HS-5 (cell line): ENCODE data around the gene HOMER2.

Experiments used
- DNase-seq: peaks from one replicate; pipeline ENCODE4 v3.0.0-alpha.2; 2012; ENCODE audit warnings: low read depth

The HOMER2 gene

GRCh38 chr15:82856397-82857170 lies 95.9 kb downstream of the HOMER2 start:
- no peak for DNase-seq

DNA sequence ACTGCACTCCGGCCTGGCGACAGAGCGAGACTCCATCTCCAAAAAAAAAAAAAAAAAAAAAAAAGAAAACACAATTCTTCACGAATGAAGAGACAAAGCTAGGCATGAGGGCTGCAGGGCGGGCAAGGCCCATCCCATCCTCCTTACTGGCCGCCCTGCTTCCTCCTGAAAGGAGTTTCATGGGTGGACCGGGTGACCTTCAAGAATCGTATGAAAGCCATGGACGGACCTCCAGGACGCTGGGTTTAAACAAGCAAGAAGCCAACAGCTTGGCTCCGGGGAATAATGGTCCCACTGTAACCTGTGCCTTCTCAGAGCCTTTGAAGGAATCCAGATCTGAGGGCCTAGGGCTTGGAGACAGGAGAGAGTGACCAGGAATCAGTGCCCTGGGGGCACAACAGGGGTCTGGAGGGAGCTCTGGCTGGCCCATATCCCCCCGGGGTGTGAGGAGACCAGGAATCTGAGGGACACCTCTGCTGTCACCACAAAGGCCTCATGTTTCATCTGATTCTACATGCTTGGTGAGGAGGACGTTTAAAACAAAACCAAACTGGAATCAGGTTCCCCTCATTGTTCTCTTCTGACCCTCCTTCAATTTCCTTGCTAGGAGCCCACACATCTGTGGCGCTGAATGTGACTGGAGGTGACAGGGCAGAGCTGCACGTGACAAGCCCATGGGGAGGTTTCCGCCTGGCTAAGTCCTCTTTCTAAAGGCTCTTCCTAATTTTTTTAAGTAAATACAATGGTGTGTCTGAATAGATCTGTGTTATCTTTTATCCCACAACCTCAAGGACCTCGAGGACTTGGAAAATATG lies 97.0 kb downstream of the HOMER2 start:
- no peak for DNase-seq

DNA sequence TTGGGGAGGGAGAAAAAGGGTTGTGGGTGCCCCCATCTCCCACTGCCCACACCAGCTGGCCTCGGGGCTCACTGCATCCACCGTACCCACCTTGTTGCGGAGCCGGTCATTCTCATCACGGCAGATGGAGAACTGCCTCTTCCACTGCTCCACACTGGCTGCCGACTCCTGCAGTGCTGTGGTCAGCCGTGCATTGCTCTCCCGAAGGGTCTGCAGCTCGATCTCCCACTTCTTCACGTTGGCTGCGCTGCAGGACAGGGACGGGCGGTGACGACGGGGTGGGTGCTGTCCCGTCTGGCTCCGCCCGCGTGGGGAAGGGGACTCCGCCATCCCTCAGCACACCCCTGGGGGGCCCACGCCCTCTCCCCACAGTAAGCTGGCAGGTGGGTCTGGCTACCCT lies 98.0 kb downstream of the HOMER2 start:
- DNase-seq, result no peak

DNA sequence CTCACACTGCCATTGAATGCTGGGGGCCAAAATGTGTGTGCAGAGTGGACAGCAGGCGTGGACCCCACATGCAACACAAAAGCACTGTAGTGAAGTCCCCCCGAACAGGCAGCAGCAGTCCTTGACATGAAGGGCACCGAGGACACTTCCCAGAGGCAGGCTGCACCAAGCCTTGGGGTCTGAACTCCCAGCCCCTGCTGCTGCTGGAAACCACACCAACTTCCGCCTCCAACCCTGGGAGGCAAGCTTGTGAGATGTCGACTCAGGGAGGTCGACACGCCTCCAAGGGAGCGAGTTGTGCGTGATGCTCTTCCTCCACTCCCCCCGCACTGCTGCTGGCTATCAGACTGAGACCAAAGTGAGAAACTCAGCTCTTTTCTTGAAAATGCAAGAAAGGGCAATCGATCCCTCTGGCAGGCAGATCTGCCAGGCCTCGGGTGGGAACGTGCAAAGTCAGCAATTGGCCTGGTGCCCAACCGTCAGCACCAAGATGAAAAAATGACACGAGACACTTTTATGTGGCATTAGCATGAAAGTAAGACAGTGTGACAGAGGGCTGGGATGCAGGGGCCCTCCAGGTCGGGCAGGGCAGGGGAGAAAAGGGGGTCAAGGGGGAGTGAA lies 99.5 kb downstream of the HOMER2 start:
- DNase-seq, result no peak

DNA sequence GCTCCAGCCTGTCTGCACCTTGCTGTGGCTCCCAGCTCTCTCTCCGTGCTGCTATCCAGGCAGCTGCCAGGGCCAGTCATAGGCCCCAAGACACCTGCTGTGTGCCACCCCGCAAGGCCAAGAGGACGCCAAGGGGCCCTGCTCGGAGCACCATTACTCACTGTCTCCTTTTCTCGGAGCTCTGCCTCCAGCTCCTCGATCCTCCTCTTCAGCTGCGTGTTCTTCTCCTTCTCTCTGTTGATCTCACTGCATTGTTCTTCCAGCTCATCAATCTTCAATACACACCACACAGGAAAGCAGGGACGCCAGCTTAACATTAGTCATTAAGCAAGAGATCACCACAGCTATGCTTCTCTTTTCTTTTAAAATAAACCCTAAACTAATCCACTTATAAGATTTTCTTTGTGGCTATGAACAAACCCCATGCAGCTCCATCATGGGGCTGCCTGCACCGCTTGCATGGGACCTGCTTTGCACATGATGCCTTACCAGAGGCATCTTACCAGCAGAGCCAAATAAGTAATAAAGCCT lies 100.5 kb downstream of the HOMER2 start:
- no peak for DNase-seq

- DNase-seq, result no peak
These were observed 101.1 kb downstream of the HOMER2 start for GRCh38 chr15:82851306-82851850.

GRCh38 chr15:82850731-82851130 lies 101.8 kb downstream of the HOMER2 start:
- DNase-seq, result no peak

GRCh38 chr15:82849556-82850512 lies 102.7 kb downstream of the HOMER2 start:
- no peak for DNase-seq

GRCh38 chr15:82848241-82848993 lies 104.1 kb downstream of the HOMER2 start:
- no peak for DNase-seq

DNA sequence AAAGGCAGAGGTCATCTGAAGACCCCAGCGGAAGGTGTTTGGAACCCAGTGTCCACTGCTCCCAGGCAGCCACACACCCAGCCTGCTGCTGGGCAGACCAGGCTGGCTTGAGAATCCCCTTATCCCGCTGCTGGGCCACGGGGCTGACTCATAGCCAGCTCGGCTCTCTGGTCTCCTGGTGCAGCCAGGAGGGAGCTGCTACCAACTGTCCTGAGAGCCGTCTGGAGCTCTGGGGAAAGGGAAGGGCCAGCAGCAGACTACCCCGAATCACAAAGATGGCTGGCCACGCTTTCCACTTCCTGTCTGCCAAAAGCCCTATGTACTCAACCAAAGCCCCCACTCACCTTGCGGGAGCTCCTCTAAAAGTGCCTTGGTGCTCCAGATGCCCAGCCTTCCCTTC lies 104.8 kb downstream of the HOMER2 start:
- DNase-seq, result no peak

DNA sequence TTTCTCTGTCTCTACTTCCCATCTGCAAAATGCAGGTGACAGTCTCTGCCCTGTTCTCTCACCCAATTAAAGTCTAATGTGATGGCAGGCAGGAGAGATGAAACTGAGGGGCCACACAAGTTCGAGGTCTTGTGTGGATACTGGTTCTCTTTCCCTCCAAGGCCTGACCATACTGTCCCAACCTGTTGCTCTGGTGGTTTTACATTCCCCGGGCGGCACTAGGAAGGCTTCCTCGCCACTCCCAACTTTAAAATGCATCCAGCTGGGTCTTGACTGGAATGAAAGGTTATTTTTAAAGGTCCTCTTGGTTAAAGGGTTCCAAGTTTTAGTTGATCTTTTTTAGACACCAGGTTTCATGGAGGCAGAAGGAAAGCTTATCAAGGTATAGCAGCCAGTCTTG lies 105.9 kb downstream of the HOMER2 start:
- no peak for DNase-seq

DNA sequence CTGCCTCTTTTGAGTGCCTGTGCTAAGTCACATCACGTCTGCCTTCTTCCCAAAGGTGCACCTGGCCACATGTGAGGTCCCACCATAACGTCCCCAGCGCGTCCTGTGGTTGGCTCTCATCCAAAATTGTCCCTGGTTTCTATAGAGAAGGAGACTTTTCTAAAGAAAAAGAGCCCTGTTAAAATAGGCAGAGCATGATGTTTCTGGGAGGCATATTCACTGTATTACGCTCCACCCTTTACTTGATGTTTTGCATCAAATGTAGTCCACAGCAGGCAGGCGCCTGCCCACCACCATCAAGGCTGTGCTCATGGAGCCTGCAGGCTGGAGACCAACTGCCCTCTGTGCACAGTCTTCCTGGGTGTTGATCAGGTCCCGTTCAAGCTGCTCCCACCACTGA lies 106.8 kb downstream of the HOMER2 start:
- no peak for DNase-seq

DNA sequence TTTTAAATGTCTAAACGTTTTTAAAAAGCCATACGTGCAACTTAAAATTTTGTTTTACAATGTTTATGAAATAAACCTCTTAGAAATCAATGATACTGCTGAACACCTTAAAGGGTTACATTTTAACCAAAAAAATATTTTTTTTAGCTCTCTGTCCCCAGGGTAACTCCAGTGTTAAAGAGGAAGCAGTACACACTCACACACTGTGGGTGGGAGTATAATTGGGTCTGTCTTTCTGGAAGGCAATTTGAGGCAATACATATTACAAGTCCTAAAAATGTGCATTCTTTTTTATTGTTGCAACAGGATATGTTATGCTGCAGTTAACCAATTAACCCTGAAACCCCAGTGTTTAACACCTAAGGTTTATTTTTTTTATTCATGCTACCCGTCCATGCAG lies 109.0 kb downstream of the HOMER2 start:
- DNase-seq, result no peak

DNA sequence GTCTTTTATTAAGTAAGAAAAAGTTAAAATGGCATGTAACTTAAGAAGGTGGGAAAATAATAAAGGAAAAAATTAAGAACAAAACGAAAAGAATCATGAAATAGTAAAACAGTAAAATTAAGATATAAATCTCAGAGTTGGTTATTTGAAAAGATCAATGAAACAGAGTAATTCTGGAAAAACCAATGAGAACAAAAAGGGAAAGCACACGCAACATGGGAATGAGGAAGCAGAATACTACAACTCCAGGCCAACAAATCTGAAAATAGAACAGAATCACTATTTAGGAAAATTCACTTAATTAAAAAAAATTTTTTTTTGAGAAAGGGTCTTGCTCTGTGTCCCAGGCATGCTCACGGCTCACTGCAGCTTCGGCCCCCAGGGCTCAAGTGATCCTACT lies 112.4 kb downstream of the HOMER2 start:
- no peak for DNase-seq

- DNase-seq, result no peak
These were observed 113.4 kb downstream of the HOMER2 start for GRCh38 chr15:82839136-82839535.

GRCh38 chr15:82838096-82838735 lies 114.3 kb downstream of the HOMER2 start:
- DNase-seq, result no peak

DNA sequence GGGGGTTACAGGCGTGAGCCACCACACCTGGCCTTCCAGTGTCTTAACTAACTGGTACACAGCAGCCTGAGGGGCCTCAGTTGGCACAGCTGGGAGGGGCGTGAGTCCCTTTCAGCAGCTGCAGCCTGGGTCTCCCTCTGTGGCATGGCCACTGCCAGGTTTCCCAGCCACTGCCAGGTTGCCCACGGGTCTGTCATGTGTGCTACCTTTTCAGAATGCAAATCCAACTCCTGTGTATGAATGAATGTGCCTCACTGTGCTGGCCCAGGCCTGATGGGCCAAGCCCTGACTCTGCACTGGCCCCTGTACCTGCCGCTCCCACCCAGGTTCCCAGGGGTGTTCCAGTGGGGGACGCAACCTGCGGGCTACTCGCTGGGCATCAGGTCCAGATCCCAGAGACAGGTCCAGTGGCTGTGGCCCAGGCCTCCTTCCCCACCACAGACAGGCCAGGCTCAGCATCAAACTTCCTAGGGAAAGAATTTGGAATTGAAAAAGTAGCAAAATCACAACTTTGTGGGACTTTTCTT lies 117.1 kb downstream of the HOMER2 start:
- DNase-seq, result no peak

DNA sequence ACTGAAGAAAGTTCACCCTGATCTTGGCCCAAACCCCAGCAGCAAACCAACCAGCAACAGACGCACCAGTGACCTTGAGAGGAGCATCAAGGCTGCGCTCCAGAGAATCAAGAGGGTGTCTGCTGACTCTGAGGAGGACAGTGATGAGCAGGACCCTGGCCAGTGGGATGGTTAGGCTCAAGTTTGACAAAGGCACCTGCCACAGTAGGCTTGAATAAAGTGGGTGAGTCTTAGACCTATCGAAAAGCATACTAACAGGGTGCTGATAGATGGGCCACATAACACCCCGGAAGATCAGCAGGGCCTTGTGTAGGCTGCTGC lies 119.2 kb downstream of the HOMER2 start:
- DNase-seq, result no peak

- DNase-seq, result peak; percentile 86
These were observed 119.7 kb downstream of the HOMER2 start for GRCh38 chr15:82832601-82833361.
